GM19043 (cell line): ENCODE results near the gene FXYD1.
"Not testable (repeated sequence)": the region's sequence is repeated elsewhere in the genome, so short reads cannot be mapped to it uniquely, and the experiment has no call there.

Source experiments
- ATAC-seq: cut with Tn5 transposase; IDR thresholded peaks from one replicate; pipeline ENCODE4 v1.9.1; 2021; ENCODE audit warnings: low read depth; ENCODE audit not compliant: unreplicated experiment

Gene FXYD1

DNA sequence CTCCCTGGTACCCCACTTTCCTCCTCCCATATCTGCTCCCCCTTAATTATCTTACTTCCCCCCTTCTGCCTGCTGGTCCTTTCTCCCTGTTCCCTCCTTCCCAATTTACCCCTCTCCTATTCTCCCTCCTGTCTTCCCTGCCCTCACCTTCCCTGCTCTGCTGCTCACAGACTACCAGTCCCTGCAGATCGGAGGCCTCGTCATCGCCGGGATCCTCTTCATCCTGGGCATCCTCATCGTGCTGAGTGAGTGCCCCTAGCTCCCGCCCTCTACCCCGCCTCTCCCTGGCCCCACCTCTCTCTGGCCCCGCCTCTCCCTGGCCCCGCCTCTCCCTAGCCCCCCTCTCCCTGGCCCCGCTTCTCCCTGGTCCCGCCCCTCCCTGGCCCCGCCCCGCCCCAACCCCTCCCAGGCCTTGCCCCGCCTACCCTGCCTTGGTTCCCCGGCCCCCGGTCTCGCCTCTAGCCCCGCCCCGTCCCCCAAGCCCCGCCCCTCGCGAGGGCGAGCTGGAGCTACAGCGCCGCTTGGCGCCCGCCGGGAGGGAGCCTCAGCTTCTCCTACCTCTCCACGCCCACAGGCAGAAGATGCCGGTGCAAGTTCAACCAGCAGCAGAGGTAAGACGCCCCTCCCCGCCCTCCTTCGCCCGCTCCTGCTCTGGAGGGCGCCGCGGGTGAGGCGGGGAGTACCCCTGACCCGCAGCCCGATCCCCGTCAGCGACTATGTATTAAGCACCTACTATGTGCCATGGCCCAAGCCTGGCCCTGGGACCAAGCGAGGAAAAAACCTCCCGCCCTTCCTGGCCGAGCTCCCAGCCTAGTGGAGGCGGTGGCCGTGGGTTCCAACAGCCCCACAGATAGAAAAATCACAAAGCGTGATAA, 2.6 kb downstream of the FXYD1 start:
- ATAC-seq, result no peak

GRCh38 chr19:35141837-35142605, 3.4 kb downstream of the FXYD1 start:
- no peak for ATAC-seq

DNA sequence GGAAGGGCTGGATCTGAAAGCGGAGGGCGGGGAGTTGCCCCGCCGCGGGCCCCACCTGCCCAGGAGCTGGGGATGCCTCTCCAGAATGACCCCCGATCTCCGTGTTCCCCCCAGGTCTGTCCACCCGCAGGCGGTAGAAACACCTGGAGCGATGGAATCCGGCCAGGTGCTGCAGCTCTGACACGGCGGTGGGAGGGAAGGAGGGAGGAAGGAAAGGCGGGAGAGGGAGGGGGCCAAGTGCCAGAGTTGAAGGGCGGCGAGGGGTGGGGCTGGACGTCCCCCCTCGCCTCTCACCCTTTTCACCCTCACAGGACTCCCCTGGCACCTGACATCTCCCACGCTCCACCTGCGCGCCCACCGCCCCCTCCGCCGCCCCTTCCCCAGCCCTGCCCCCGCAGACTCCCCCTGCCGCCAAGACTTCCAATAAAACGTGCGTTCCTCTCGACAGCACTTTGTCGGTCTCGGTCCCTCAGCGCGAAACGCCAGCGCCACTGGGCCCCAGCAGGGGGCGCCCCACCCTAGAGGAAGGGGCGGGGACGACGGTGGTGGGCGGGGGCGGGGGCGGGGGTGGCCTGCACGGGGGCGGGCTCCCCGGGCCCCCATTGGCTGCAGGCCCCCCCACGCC, 4.1 kb downstream of the FXYD1 start:
- ATAC-seq, result no peak

DNA sequence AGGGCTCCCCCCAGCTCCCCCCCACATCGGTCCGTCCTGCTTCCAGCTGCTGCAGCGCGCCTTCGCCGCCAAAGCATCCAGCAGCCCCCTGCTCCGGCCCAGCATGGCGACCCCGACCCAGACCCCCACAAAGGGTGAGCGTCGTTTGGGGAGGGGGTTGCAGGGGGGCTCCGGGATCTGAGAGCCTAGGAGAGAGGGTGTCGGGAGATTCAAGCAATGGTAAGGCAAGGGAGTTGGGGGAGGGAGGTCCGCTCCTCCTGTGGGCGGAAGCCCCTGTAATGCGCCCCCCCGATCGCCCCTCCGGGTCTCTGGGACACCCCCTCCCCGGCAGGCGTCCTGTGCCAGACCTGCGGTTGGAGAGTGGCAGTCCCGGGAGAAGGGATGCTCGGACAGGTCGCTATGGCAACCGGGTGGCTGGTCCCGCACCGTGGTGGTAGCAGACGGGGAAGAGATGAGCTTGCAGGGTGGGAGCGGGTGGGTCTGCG, 4.6 kb downstream of the FXYD1 start, which contains the start of gene FXYD7:
Gene FXYD7, plus strand, starts transcription at position 25 of the 485 bp plus-strand sequence. Its CDS starts 79 bp downstream, at position 104.
- ATAC-seq, result no peak

DNA sequence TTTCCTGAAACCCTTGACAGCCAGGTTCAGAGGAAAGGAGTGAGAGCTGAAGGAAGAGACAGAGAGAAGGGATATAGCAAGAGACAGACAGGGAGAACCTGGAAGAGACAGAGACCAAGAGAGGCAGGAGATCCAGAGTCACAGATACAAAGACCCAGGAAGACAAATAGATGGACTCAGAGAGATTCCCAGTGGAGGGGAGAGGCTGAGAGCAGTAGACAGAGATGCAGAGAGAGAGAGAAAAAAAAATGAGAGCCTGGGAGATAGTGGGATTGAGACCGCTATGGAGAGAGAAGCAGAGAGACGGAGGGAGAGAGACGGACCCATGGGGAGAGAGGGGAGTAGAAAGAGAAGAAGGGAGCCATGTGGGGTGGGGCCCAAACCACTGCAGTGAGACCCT, 5.2 kb downstream of the FXYD1 start:
- ATAC-seq, result no peak

GRCh38 chr19:35144259-35144599, 5.6 kb downstream of the FXYD1 start:
- ATAC-seq, result no peak

- ATAC-seq, result no peak
These were observed 6.2 kb downstream of the FXYD1 start for GRCh38 chr19:35144600-35145436.

- ATAC-seq, result no peak
These were observed 8.3 kb downstream of the FXYD1 start for GRCh38 chr19:35146746-35147459.

- no peak for ATAC-seq
These were observed 10.8 kb downstream of the FXYD1 start for GRCh38 chr19:35149463-35149862.

GRCh38 chr19:35150445-35150844, 11.8 kb downstream of the FXYD1 start:
- ATAC-seq, result no peak

GRCh38 chr19:35151273-35152065, 12.8 kb downstream of the FXYD1 start:
- no peak for ATAC-seq

GRCh38 chr19:35153129-35153522, 14.5 kb downstream of the FXYD1 start:
- ATAC-seq, result not testable (repeated sequence)

- ATAC-seq, result no peak
These were observed 15.3 kb downstream of the FXYD1 start for GRCh38 chr19:35153701-35154524.

- no peak for ATAC-seq
These were observed 16.1 kb downstream of the FXYD1 start, which contains the start of gene FXYD5 for GRCh38 chr19:35154525-35155406. Gene FXYD5, plus strand, starts transcription at chr19:35154735. Its CDS starts 816 bp downstream, at chr19:35155551.

GRCh38 chr19:35155441-35155840, 16.8 kb downstream of the FXYD1 start:
- ATAC-seq, result no peak

DNA sequence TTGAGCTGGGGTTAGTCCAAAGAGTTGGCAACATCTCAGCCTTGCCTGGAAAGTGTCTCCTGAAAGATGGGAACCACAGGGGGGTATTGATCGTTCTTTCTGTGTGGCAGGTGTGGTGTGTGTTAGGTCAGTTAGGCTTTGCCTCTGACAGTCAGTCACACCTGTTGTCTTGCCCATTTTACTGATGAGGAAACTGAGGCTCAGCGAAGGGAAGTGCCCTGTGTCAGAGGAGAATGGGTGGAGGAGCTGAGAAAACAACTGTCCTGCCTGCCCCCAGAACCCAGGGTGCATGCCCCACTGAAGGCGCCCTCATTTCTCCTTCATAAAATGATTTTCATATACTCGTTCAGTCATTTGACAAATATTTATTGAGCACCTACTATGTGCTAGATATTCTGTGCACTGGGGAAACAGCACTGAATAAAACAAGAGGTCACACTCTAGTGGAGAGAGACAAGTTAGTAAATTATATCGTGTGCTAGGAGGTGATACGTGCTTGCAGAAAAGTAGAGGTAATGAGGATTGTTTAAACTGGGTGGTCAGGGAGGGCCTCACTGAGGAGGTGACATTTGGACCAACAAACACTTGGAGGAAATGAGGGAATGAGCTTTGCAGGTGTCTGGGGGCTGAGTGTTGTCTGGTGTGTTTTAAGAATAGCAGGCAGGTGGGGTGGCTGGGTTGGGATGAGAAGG, 17.5 kb downstream of the FXYD1 start:
- ATAC-seq, result no peak
